HEK293 (cell line): ENCODE data around the gene PBXIP1.

ENCODE experiments used
- CTCF ChIA-PET: fragments of 350-600 bp; formaldehyde crosslinking; extraction: SDS; loops from one replicate; lab custom pipeline; 2021; ENCODE audit warnings: antibody characterized with exemption; lab: Yijun Ruan, JAX
- POLR2A ChIA-PET: fragments of 300-600 bp; formaldehyde crosslinking; extraction: SDS; loops from one replicate; lab custom pipeline; 2020; ENCODE audit warnings: antibody characterized with exemption, inconsistent platforms; lab: Yijun Ruan, JAX
- H3K27ac ChIP-seq: fragments of 200-500 bp; sonication (Bioruptor generic); 2 replicates; pipeline ENCODE4 v1.5.1; 2014; ENCODE audit warnings: low read depth, low read length, control low read depth, inconsistent platforms; ENCODE audit errors: extremely low read depth
- H3K36me3 ChIP-seq, 2 experiments: fragments of 200-500 bp in 1 of 2; sonication (Bioruptor generic) in 1 of 2; 1 replicate in 1 of 2; 2 replicates in 1 of 2; pipeline ENCODE4 v1.5.1; 2014 to 2017; ENCODE audit warnings: inconsistent platforms in 2 of 2, low read length in 2 of 2; ENCODE audit not compliant: control insufficient read depth in 2 of 2, insufficient read depth in 1 of 2
- H3K4me1 ChIP-seq: fragments of 200-500 bp; sonication (Bioruptor generic); 2 replicates; pipeline ENCODE4 v1.5.1; 2014; ENCODE audit warnings: mild to moderate bottlenecking, low read length, inconsistent platforms; ENCODE audit not compliant: control insufficient read depth, insufficient read depth
- H3K4me3 ChIP-seq: 2 replicates; pipeline ENCODE4 v1.5.1; 2011; ENCODE audit warnings: low read depth, mild to moderate bottlenecking, control low read depth, low read length, moderate library complexity
- H3K9me3 ChIP-seq: fragments of 200-500 bp; sonication (Bioruptor generic); 2 replicates; pipeline ENCODE4 v1.5.1; 2014; ENCODE audit warnings: low read depth, low read length, inconsistent platforms; ENCODE audit not compliant: control insufficient read depth, insufficient read depth
- EGR2 ChIP-seq: fragments of 450-650 bp; formaldehyde crosslinking; IDR thresholded peaks from 2 replicates; pipeline ENCODE4 v1.5.1; 2016; ENCODE audit warnings: low read depth, missing biosample characterization, missing genetic modification characterization
- GLIS2 ChIP-seq: fragments of 450-650 bp; formaldehyde crosslinking; IDR thresholded peaks from 2 replicates; pipeline ENCODE4 v1.5.1; 2016; ENCODE audit warnings: missing biosample characterization, missing genetic modification characterization
- HOXD13 ChIP-seq: sonication (generic); formaldehyde crosslinking; IDR thresholded peaks from 2 replicates; pipeline ENCODE4 v1.8.0; 2022; ENCODE audit warnings: missing genetic modification reagents, borderline replicate concordance
- ZFP3 ChIP-seq: fragments of 450-650 bp; formaldehyde crosslinking; IDR thresholded peaks from 2 replicates; pipeline ENCODE4 v1.5.1; 2016; ENCODE audit warnings: low read depth, missing biosample characterization, missing genetic modification characterization
- ZFP41 ChIP-seq: fragments of 450-650 bp; formaldehyde crosslinking; IDR thresholded peaks from 2 replicates; pipeline ENCODE4 v1.5.1; 2016; ENCODE audit warnings: missing biosample characterization, missing genetic modification characterization, borderline replicate concordance
- ZNF175 ChIP-seq: fragments of 450-650 bp; formaldehyde crosslinking; IDR thresholded peaks from 2 replicates; pipeline ENCODE4 v1.5.1; 2016; ENCODE audit warnings: missing biosample characterization, missing genetic modification characterization
- ZNF184 ChIP-seq: fragments of 450-650 bp; IDR thresholded peaks from 2 replicates; pipeline ENCODE4 v1.5.1; 2018; ENCODE audit warnings: missing biosample characterization, mild to moderate bottlenecking, missing genetic modification characterization
- ZNF19 ChIP-seq: fragments of 450-650 bp; formaldehyde crosslinking; IDR thresholded peaks from 2 replicates; pipeline ENCODE4; 2016; ENCODE audit warnings: missing biosample characterization, missing genetic modification characterization, low read depth
- ZNF211 ChIP-seq: fragments of 450-650 bp; formaldehyde crosslinking; IDR thresholded peaks from 2 replicates; pipeline ENCODE4 v1.5.1; 2016; ENCODE audit warnings: low read depth, missing biosample characterization, missing genetic modification characterization
- ZNF416 ChIP-seq: fragments of 450-650 bp; formaldehyde crosslinking; IDR thresholded peaks from 2 replicates; pipeline ENCODE4 v1.5.1; 2016; ENCODE audit warnings: missing biosample characterization, missing genetic modification characterization
- ZNF48 ChIP-seq: fragments of 450-650 bp; formaldehyde crosslinking; IDR thresholded peaks from 2 replicates; pipeline ENCODE4 v1.5.1; 2016; ENCODE audit warnings: missing biosample characterization, missing genetic modification characterization
- ZNF544 ChIP-seq: fragments of 450-650 bp; formaldehyde crosslinking; IDR thresholded peaks from 2 replicates; pipeline ENCODE4 v1.5.0; 2017; ENCODE audit warnings: missing biosample characterization, missing genetic modification characterization
- ZNF596 ChIP-seq: fragments of 450-650 bp; IDR thresholded peaks from 2 replicates; pipeline ENCODE4 v1.5.0; 2018; ENCODE audit warnings: missing biosample characterization, mild to moderate bottlenecking, missing genetic modification characterization, moderate library complexity
- ZNF624 ChIP-seq: fragments of 450-650 bp; formaldehyde crosslinking; IDR thresholded peaks from 2 replicates; pipeline ENCODE4 v1.5.1; 2017; ENCODE audit warnings: missing biosample characterization, missing genetic modification characterization
- ZNF660 ChIP-seq: fragments of 450-650 bp; IDR thresholded peaks from 2 replicates; pipeline ENCODE4 v1.5.1; 2018; ENCODE audit warnings: missing biosample characterization, mild to moderate bottlenecking, missing genetic modification characterization
- ZNF701 ChIP-seq: fragments of 450-650 bp; formaldehyde crosslinking; IDR thresholded peaks from 2 replicates; pipeline ENCODE4 v1.5.1; 2016; ENCODE audit warnings: missing biosample characterization, missing genetic modification characterization
- ZNF76 ChIP-seq: fragments of 450-650 bp; formaldehyde crosslinking; IDR thresholded peaks from 2 replicates; pipeline ENCODE4; 2016; ENCODE audit warnings: low read depth, missing biosample characterization, missing genetic modification characterization, borderline replicate concordance
- ZNF777 ChIP-seq: fragments of 450-650 bp; formaldehyde crosslinking; IDR thresholded peaks from 2 replicates; pipeline ENCODE4 v1.5.1; 2017; ENCODE audit warnings: missing biosample characterization, missing genetic modification characterization, borderline replicate concordance
- ZNF791 ChIP-seq: fragments of 450-650 bp; formaldehyde crosslinking; IDR thresholded peaks from 2 replicates; pipeline ENCODE4 v1.5.1; 2016; ENCODE audit warnings: missing biosample characterization, missing genetic modification characterization
- TF ChIP-seq, protein P1 (sequence below): fragments of 450-650 bp; formaldehyde crosslinking; IDR thresholded peaks from 2 replicates; pipeline ENCODE4 v1.5.1; 2017; ENCODE audit warnings: missing biosample characterization, missing genetic modification characterization
- TF ChIP-seq, protein P2 (sequence below): fragments of 450-650 bp; formaldehyde crosslinking; IDR thresholded peaks from 2 replicates; pipeline ENCODE4 v1.5.1; 2016; ENCODE audit warnings: missing biosample characterization, missing genetic modification characterization, borderline replicate concordance
- TF ChIP-seq, protein P3 (sequence below): fragments of 450-650 bp; formaldehyde crosslinking; IDR thresholded peaks from 2 replicates; pipeline ENCODE4 v1.5.1; 2016; ENCODE audit warnings: missing biosample characterization, missing genetic modification characterization, low read depth
- TF ChIP-seq, protein P4 (sequence below): fragments of 450-650 bp; formaldehyde crosslinking; IDR thresholded peaks from 2 replicates; pipeline ENCODE4 v1.5.1; 2016; ENCODE audit warnings: missing biosample characterization, missing genetic modification characterization

Gene PBXIP1

DNA sequence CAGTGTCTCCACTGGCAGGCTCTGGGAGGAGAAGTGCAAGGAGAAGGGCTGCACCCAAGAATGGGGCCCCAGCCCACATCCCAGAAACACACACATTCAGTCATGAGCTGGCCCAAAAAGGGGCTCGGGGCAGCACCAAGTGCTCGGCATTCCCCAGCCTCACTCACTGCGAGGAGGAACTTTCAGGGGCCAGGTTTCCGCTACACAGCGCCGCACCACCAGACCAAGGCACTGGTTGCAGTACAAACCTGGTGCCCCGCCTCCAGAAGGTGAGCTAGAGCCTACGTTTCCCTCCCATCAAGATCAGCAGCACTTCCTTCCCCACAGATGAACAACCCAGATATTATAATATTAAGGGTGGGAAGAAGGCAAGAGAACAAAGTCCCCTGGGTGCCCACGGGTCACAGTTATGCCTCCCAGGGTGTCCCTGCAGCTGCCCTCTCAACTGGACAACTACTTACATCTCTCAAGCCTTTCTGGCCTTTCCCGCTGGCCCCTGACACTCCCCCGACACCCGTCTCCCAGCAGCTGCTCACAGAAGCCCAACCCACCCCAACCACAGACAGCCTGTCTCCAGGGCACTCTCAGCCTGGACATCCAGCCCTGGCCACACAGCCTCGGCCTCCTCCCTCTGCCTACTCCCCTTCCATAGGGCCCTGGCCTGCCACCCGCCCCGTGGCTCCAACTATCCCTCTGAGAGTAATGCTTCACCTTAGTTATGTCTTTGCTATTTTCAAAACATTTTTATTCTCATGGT lies 3.8 kb downstream of the PBXIP1 start:
- ChIA-PET CTCF (interaction anchor here (0.6 to 1.5 kb wide), 6 partner anchors 9 to 110 kb away, joined by 3 to 4 read pairs (median 3); no protein-coding TSS in a partner anchor), POLR2A (interaction anchor here (1.7 kb wide), 1 partner anchor 9 kb away, joined by 5 read pairs; the partner anchor contains the start of gene PYGO2)
- no peak for TF ChIP-seq ZNF596
- no peak for TF ChIP-seq ZNF791
- no peak for TF ChIP-seq ZNF175
- TF ChIP-seq ZFP41 (tag by site-specific recombination): no peak
- TF ChIP-seq ZNF777 (tag by site-specific recombination): no peak
- TF ChIP-seq ZNF544 (tag by site-specific recombination): no peak
- TF ChIP-seq ZFP3: no peak
- TF ChIP-seq EGR2 (tag by site-specific recombination): no peak
- TF ChIP-seq, protein P1, sequence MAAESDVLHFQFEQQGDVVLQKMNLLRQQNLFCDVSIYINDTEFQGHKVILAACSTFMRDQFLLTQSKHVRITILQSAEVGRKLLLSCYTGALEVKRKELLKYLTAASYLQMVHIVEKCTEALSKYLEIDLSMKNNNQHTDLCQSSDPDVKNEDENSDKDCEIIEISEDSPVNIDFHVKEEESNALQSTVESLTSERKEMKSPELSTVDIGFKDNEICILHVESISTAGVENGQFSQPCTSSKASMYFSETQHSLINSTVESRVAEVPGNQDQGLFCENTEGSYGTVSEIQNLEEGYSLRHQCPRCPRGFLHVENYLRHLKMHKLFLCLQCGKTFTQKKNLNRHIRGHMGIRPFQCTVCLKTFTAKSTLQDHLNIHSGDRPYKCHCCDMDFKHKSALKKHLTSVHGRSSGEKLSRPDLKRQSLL (tag by site-specific recombination): no peak
- no peak for TF ChIP-seq ZNF184 (tag by site-specific recombination)
- TF ChIP-seq ZNF211 (tag by site-specific recombination): no peak
- TF ChIP-seq ZNF701 (tag by site-specific recombination): no peak
- TF ChIP-seq ZNF416 (tag by site-specific recombination): no peak
- TF ChIP-seq, protein P2, sequence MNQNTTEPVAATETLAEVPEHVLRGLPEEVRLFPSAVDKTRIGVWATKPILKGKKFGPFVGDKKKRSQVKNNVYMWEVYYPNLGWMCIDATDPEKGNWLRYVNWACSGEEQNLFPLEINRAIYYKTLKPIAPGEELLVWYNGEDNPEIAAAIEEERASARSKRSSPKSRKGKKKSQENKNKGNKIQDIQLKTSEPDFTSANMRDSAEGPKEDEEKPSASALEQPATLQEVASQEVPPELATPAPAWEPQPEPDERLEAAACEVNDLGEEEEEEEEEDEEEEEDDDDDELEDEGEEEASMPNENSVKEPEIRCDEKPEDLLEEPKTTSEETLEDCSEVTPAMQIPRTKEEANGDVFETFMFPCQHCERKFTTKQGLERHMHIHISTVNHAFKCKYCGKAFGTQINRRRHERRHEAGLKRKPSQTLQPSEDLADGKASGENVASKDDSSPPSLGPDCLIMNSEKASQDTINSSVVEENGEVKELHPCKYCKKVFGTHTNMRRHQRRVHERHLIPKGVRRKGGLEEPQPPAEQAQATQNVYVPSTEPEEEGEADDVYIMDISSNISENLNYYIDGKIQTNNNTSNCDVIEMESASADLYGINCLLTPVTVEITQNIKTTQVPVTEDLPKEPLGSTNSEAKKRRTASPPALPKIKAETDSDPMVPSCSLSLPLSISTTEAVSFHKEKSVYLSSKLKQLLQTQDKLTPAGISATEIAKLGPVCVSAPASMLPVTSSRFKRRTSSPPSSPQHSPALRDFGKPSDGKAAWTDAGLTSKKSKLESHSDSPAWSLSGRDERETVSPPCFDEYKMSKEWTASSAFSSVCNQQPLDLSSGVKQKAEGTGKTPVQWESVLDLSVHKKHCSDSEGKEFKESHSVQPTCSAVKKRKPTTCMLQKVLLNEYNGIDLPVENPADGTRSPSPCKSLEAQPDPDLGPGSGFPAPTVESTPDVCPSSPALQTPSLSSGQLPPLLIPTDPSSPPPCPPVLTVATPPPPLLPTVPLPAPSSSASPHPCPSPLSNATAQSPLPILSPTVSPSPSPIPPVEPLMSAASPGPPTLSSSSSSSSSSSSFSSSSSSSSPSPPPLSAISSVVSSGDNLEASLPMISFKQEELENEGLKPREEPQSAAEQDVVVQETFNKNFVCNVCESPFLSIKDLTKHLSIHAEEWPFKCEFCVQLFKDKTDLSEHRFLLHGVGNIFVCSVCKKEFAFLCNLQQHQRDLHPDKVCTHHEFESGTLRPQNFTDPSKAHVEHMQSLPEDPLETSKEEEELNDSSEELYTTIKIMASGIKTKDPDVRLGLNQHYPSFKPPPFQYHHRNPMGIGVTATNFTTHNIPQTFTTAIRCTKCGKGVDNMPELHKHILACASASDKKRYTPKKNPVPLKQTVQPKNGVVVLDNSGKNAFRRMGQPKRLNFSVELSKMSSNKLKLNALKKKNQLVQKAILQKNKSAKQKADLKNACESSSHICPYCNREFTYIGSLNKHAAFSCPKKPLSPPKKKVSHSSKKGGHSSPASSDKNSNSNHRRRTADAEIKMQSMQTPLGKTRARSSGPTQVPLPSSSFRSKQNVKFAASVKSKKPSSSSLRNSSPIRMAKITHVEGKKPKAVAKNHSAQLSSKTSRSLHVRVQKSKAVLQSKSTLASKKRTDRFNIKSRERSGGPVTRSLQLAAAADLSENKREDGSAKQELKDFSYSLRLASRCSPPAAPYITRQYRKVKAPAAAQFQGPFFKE (tag by site-specific recombination): no peak
- no peak for TF ChIP-seq ZNF76
- no peaks in the 10 kb centered on the region for H3K9me3 ChIP-seq
- peaks cover 0 to 19% of the 10 kb centered on the region in 2 experiments; a peak in 1 of 3 replicates for H3K36me3 ChIP-seq
- H3K4me3 ChIP-seq: no peak overlapping the region
- H3K27ac ChIP-seq: no peak overlapping the region
- H3K4me1 ChIP-seq: peaks cover 2% of the 10 kb centered on the region; the same call in 1 of the 2 replicates

DNA sequence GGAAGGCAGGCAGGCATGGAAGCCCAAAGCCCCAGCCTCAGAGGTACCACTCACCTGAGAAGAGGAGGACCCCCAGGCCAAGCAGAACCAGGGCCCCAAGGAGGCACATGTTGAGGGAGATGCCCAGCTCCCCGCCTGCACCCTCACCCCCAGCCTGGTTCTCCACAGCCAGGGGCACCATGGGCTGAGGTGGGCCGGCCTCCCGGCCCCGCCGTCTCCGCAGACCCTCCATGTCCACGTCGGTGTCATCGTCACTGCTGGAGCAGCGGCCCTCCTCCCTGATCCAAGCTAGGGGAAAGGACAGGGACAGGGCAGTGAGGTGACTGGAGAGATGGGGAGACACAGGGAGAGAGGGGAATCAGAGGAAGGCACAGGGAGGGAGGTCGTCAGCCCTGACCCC lies 7.8 kb downstream of the PBXIP1 start:
- TF ChIP-seq, protein P3, sequence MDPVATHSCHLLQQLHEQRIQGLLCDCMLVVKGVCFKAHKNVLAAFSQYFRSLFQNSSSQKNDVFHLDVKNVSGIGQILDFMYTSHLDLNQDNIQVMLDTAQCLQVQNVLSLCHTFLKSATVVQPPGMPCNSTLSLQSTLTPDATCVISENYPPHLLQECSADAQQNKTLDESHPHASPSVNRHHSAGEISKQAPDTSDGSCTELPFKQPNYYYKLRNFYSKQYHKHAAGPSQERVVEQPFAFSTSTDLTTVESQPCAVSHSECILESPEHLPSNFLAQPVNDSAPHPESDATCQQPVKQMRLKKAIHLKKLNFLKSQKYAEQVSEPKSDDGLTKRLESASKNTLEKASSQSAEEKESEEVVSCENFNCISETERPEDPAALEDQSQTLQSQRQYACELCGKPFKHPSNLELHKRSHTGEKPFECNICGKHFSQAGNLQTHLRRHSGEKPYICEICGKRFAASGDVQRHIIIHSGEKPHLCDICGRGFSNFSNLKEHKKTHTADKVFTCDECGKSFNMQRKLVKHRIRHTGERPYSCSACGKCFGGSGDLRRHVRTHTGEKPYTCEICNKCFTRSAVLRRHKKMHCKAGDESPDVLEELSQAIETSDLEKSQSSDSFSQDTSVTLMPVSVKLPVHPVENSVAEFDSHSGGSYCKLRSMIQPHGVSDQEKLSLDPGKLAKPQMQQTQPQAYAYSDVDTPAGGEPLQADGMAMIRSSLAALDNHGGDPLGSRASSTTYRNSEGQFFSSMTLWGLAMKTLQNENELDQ (tag by site-specific recombination): no peak
- no peak for TF ChIP-seq ZNF19
- no peak for TF ChIP-seq GLIS2 (tag by site-specific recombination)
- TF ChIP-seq, protein P4, sequence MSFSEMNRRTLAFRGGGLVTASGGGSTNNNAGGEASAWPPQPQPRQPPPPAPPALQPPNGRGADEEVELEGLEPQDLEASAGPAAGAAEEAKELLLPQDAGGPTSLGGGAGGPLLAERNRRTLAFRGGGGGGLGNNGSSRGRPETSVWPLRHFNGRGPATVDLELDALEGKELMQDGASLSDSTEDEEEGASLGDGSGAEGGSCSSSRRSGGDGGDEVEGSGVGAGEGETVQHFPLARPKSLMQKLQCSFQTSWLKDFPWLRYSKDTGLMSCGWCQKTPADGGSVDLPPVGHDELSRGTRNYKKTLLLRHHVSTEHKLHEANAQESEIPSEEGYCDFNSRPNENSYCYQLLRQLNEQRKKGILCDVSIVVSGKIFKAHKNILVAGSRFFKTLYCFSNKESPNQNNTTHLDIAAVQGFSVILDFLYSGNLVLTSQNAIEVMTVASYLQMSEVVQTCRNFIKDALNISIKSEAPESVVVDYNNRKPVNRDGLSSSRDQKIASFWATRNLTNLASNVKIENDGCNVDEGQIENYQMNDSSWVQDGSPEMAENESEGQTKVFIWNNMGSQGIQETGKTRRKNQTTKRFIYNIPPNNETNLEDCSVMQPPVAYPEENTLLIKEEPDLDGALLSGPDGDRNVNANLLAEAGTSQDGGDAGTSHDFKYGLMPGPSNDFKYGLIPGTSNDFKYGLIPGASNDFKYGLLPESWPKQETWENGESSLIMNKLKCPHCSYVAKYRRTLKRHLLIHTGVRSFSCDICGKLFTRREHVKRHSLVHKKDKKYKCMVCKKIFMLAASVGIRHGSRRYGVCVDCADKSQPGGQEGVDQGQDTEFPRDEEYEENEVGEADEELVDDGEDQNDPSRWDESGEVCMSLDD (tag by site-specific recombination): no peak
- TF ChIP-seq ZNF660: no peak
- no peak for TF ChIP-seq HOXD13 (CRISPR knock-in tag)
- TF ChIP-seq ZNF48 (tag by site-specific recombination): no peak
- no peak for TF ChIP-seq ZNF624 (tag by site-specific recombination)
- POLR2A ChIA-PET: interaction anchor here (0.9 kb wide), 1 partner anchor 25 kb away, joined by 3 read pairs; no protein-coding TSS in a partner anchor

More for the DNA sequence above, 7.8 kb downstream of the PBXIP1 start:
- H3K36me3 ChIP-seq: peaks cover 0 to 28% of the 10 kb centered on the region in 2 experiments; a peak in 1 of 3 replicates
- CTCF ChIA-PET: interaction anchor here (0.6 to 1.7 kb wide), 2 partner anchors 35 to 94 kb away, joined by 4 read pairs; partner anchors contain the start of gene FLAD1
- no peak overlapping the region for H3K4me3 ChIP-seq
- H3K9me3 ChIP-seq: no peaks in the 10 kb centered on the region
- H3K27ac ChIP-seq: no peak overlapping the region
- H3K4me1 ChIP-seq: no peaks in the 10 kb centered on the region
